ENCODE measurements around the gene PRCP. TPM values are rescaled to one million over a fixed set of nuclear protein-coding genes. Genes with fewer than 3 reads are reported as not detected.

The PRCP gene
- total RNA-seq, 1 experiment from 2014 or later: 25.1 TPM

DNA sequence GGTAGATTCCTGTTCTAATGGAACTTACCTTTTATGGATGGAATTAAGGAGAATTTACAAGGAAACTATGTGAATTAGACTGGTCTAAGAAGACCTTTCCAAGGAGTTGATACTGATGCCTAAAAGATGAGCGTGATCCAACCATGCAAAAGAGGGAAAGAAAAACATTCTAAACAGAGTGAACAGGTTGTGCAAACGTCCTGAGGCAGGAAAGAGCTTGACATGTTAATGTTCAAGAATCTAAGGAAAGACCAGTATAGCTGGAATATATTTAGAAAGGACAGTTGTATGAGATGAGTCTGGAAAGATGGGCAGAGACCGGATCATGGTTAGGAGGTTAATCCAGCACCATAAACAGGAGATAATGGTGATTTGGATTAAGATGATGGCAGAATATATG lies 2.6 kb upstream of the PRCP start:
- no peak overlapping the region for H3K27ac ChIP-seq (ENCODE audit: low read depth, low read length, poor library complexity, severe bottlenecking)
- no peaks in the 10 kb centered on the region for H3K27me3 ChIP-seq (replicated peaks; ENCODE audit: insufficient read depth, low read depth, low read length, poor library complexity)
- POLR2A ChIA-PET (ENCODE audit: low non-redundant PET): no interaction called here
- H3K36me3 ChIP-seq (ENCODE audit: insufficient read depth, low read length, poor library complexity, severe bottlenecking): no peaks in the 10 kb centered on the region
- H3K4me1 ChIP-seq (ENCODE audit: insufficient read depth, low read length, poor library complexity, severe bottlenecking): peaks cover 35% of the 10 kb centered on the region
- CTCF ChIA-PET: no interaction called here
- H3K9me3 ChIP-seq (ENCODE audit: low read depth, low read length, poor library complexity, severe bottlenecking): no peaks in the 10 kb centered on the region
- intact Hi-C loops (cut with micrococcal nuclease; ENCODE audit: unreplicated experiment): loop anchor here (10.0 kb wide), 1 partner anchor 822 kb away; no protein-coding TSS in a partner anchor
- peak overlapping the region; percentile 65 for H3K4me3 ChIP-seq (ENCODE audit: low read depth, low read length, poor library complexity, severe bottlenecking)
- no TSS peak for BruUV-seq (replicated peaks)
- no peak for DNase-seq (ENCODE audit: low spot score)
- no peak for TF ChIP-seq EZH2 (IDR thresholded peaks at IDR 0.05; ENCODE audit: borderline replicate concordance, low read depth, low read length, poor library complexity, severe bottlenecking)
- TF ChIP-seq, protein P1, sequence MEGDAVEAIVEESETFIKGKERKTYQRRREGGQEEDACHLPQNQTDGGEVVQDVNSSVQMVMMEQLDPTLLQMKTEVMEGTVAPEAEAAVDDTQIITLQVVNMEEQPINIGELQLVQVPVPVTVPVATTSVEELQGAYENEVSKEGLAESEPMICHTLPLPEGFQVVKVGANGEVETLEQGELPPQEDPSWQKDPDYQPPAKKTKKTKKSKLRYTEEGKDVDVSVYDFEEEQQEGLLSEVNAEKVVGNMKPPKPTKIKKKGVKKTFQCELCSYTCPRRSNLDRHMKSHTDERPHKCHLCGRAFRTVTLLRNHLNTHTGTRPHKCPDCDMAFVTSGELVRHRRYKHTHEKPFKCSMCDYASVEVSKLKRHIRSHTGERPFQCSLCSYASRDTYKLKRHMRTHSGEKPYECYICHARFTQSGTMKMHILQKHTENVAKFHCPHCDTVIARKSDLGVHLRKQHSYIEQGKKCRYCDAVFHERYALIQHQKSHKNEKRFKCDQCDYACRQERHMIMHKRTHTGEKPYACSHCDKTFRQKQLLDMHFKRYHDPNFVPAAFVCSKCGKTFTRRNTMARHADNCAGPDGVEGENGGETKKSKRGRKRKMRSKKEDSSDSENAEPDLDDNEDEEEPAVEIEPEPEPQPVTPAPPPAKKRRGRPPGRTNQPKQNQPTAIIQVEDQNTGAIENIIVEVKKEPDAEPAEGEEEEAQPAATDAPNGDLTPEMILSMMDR (conservative IDR thresholded peaks at IDR 0.05; ENCODE audit: low read depth, low read length): no peak

DNA sequence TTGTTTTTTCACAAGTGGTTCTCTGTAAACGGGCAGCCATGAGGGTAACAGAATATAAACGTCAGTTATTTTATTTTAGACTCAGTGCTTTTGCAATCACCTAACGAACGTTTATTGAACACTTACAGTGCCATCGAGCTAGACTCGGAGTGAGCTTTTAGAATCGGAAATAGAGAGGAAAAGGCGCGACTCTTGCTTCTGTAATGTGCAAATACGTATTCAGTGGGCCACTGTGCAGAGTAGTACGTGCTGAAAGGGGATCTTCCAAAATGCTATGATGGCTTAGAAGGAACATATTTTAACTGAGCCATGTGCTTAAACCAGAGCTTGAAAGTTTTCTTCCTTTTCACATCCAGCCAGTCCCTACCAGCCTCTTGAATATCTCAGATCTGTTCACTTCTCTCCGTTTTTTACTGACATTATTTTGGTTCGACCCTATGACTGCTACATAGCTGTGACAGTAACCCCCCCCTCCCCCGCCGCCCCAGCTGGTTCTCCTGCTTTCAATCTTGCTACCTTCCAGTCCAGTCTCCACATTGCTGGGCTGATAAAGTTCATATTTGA lies 1.8 kb upstream of the PRCP start:
- TF ChIP-seq, protein P1 (conservative IDR thresholded peaks at IDR 0.05; ENCODE audit: low read depth, low read length): no peak
- TF ChIP-seq EZH2 (IDR thresholded peaks at IDR 0.05; ENCODE audit: borderline replicate concordance, low read depth, low read length, poor library complexity, severe bottlenecking): no peak
- CTCF ChIA-PET: interaction anchor here (1.1 to 1.2 kb wide), 3 partner anchors 25 to 206 kb away, joined by 3 to 9 read pairs (median 3); no protein-coding TSS in a partner anchor
- POLR2A ChIA-PET (ENCODE audit: low non-redundant PET): interaction anchor here (0.6 kb wide), 1 partner anchor 262 kb away, joined by 4 read pairs; no protein-coding TSS in a partner anchor
- intact Hi-C loops (cut with micrococcal nuclease; ENCODE audit: unreplicated experiment): loop anchor here (2.0 to 10.0 kb wide), 2 partner anchors 255 to 823 kb away; partner anchors contain the start of gene PCF11
- peak overlapping the region; percentile 64 for H3K27ac ChIP-seq (ENCODE audit: low read depth, low read length, poor library complexity, severe bottlenecking)
- DNase-seq (ENCODE audit: low spot score): no peak
- H3K36me3 ChIP-seq (ENCODE audit: insufficient read depth, low read length, poor library complexity, severe bottlenecking): no peaks in the 10 kb centered on the region
- H3K9me3 ChIP-seq (ENCODE audit: low read depth, low read length, poor library complexity, severe bottlenecking): no peaks in the 10 kb centered on the region
- peak overlapping the region; percentile 65 for H3K4me3 ChIP-seq (ENCODE audit: low read depth, low read length, poor library complexity, severe bottlenecking)
- TSS peak; percentile 61 for BruUV-seq (replicated peaks)
- no peaks in the 10 kb centered on the region for H3K27me3 ChIP-seq (replicated peaks; ENCODE audit: insufficient read depth, low read depth, low read length, poor library complexity)
- H3K4me1 ChIP-seq (ENCODE audit: insufficient read depth, low read length, poor library complexity, severe bottlenecking): peaks cover 30% of the 10 kb centered on the region

DNA sequence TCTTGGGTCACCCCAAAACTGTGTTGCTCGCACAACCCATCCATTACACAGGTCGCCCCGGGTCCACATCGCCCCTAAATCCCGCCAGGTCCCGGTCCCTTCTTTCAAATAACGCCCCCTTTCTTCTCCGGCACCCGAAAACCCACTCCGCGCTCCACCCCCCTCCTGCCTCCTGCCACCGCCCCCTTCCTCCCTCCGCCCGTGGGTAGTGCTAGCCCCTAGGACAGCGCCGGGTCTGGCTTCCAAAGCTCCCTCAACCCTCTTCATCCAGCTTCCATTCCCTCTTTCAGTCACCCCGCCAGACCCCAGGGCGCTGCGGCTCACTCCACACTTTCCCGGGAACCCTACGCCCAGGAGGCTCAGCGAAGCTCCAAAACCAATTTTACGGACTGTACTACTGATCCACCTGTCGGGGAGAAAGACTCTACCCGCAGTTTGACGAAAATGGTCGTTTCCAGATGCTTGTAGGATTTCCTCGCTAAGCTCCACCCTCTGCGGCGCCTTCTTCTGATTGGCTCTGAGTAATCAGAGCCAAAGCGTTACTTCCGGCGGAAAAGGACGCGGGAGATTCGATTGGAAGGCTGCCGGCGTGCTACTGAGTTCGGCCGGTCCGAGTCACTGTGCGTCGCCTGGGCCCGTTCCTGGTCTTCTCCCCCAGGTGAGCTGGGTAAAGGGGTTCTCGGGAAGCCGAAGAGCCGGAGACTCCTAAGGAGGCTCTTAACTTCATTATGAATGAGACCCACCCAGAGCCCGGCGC lies 1.1 kb upstream of the PRCP start, which contains the start of gene DDIAS:
Gene DDIAS (plus strand): TSS at position 572 of the 757 bp plus-strand sequence. CDS start 13,003 bp downstream, outside the sequence.
- H3K27me3 ChIP-seq (replicated peaks; ENCODE audit: insufficient read depth, low read depth, low read length, poor library complexity): no peaks in the 10 kb centered on the region
- peaks cover 24% of the 10 kb centered on the region for H3K4me1 ChIP-seq (ENCODE audit: insufficient read depth, low read length, poor library complexity, severe bottlenecking)
- peak within 1 kb of the TSS; percentile 65 for H3K4me3 ChIP-seq (ENCODE audit: low read depth, low read length, poor library complexity, severe bottlenecking)
- TF ChIP-seq EZH2 (IDR thresholded peaks at IDR 0.05; ENCODE audit: borderline replicate concordance, low read depth, low read length, poor library complexity, severe bottlenecking): no peak
- TF ChIP-seq, protein P1 (conservative IDR thresholded peaks at IDR 0.05; ENCODE audit: low read depth, low read length): no peak
- BruUV-seq (replicated peaks): no TSS peak
- H3K27ac ChIP-seq (ENCODE audit: low read depth, low read length, poor library complexity, severe bottlenecking): peak within 1 kb of the TSS; percentile 64
- peak; percentile 100 for DNase-seq (ENCODE audit: low spot score)
- no peaks in the 10 kb centered on the region for H3K9me3 ChIP-seq (ENCODE audit: low read depth, low read length, poor library complexity, severe bottlenecking)
- ChIA-PET CTCF (interaction anchor here (1.1 to 1.2 kb wide), 3 partner anchors 26 to 206 kb away, joined by 3 to 9 read pairs (median 3); no protein-coding TSS in a partner anchor), POLR2A (ENCODE audit: low non-redundant PET) (no interaction called here)
- H3K36me3 ChIP-seq (ENCODE audit: insufficient read depth, low read length, poor library complexity, severe bottlenecking): no peaks in the 10 kb centered on the region
- intact Hi-C loops (cut with micrococcal nuclease; ENCODE audit: unreplicated experiment): loop anchor here (2.0 to 10.0 kb wide), 2 partner anchors 255 to 823 kb away; partner anchors contain the start of gene PCF11
